Measurements from ENCODE around the gene PRMT2. TPM values are rescaled to one million over a fixed set of nuclear protein-coding genes. Genes with fewer than 3 reads are reported as not detected.

Gene PRMT2
- total RNA-seq, 1 experiment from 2014 or later: 64.5 TPM

- H3K36me3 ChIP-seq (ENCODE audit: low read depth): no peaks in the 10 kb centered on the region
- H2AFZ ChIP-seq: no peak overlapping the region
- no peaks in the 10 kb centered on the region for H3K9me2 ChIP-seq (ENCODE audit: insufficient read depth)
- no peaks in the 10 kb centered on the region for H3K4me1 ChIP-seq (replicated peaks; ENCODE audit: insufficient read depth)
- H3K27me3 ChIP-seq (ENCODE audit: insufficient read depth, low read depth): no peaks in the 10 kb centered on the region; the same call in 1 of the 2 replicates
- CTCF ChIA-PET: no interaction called here
- H3K79me2 ChIP-seq (ENCODE audit: low read depth): no peaks in the 10 kb centered on the region
- no peak overlapping the region for H3K27ac ChIP-seq
- BruUV-seq (replicated peaks): no TSS peak
- H3K4me2 ChIP-seq: no peak overlapping the region
- POLR2A ChIA-PET (ENCODE audit: unreplicated experiment): no interaction called here
- no peak for DNase-seq
- no peaks in the 10 kb centered on the region for H3K9me3 ChIP-seq (ENCODE audit: insufficient read depth, low read depth)
- TF ChIP-seq EZH2 (IDR thresholded peaks at IDR 0.05; ENCODE audit: low read depth): no peak
- TF ChIP-seq, protein P1, sequence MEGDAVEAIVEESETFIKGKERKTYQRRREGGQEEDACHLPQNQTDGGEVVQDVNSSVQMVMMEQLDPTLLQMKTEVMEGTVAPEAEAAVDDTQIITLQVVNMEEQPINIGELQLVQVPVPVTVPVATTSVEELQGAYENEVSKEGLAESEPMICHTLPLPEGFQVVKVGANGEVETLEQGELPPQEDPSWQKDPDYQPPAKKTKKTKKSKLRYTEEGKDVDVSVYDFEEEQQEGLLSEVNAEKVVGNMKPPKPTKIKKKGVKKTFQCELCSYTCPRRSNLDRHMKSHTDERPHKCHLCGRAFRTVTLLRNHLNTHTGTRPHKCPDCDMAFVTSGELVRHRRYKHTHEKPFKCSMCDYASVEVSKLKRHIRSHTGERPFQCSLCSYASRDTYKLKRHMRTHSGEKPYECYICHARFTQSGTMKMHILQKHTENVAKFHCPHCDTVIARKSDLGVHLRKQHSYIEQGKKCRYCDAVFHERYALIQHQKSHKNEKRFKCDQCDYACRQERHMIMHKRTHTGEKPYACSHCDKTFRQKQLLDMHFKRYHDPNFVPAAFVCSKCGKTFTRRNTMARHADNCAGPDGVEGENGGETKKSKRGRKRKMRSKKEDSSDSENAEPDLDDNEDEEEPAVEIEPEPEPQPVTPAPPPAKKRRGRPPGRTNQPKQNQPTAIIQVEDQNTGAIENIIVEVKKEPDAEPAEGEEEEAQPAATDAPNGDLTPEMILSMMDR (conservative IDR thresholded peaks at IDR 0.05): no peak
- no peaks in the 10 kb centered on the region for H3F3A ChIP-seq (ENCODE audit: insufficient read depth, low read depth)
- H3K4me3 ChIP-seq: no peak overlapping the region
- intact Hi-C loops (cut with micrococcal nuclease; ENCODE audit: unreplicated experiment): no loop called here
- no peaks in the 10 kb centered on the region for H4K20me1 ChIP-seq (ENCODE audit: insufficient read depth)
These were observed 29.1 kb upstream of the PRMT2 start for GRCh38 chr21:46606427-46606813.

GRCh38 chr21:46607636-46608035 lies 27.8 kb upstream of the PRMT2 start:
- intact Hi-C loops (cut with micrococcal nuclease; ENCODE audit: unreplicated experiment): no loop called here
- no peaks in the 10 kb centered on the region for H3F3A ChIP-seq (ENCODE audit: insufficient read depth, low read depth)
- H3K27ac ChIP-seq: no peak overlapping the region
- H3K4me3 ChIP-seq: no peak overlapping the region
- no peaks in the 10 kb centered on the region for H3K79me2 ChIP-seq (ENCODE audit: low read depth)
- ChIA-PET CTCF (no interaction called here), POLR2A (ENCODE audit: unreplicated experiment) (no interaction called here)
- H3K27me3 ChIP-seq (ENCODE audit: insufficient read depth, low read depth): no peaks in the 10 kb centered on the region
- TF ChIP-seq, protein P1 (conservative IDR thresholded peaks at IDR 0.05): no peak
- no peak for TF ChIP-seq EZH2 (IDR thresholded peaks at IDR 0.05; ENCODE audit: low read depth)
- H3K36me3 ChIP-seq (ENCODE audit: low read depth): no peaks in the 10 kb centered on the region
- no peaks in the 10 kb centered on the region for H3K9me3 ChIP-seq (ENCODE audit: insufficient read depth, low read depth)
- no peaks in the 10 kb centered on the region for H3K4me1 ChIP-seq (replicated peaks; ENCODE audit: insufficient read depth)
- no peak overlapping the region for H2AFZ ChIP-seq
- H4K20me1 ChIP-seq (ENCODE audit: insufficient read depth): no peaks in the 10 kb centered on the region
- H3K4me2 ChIP-seq: no peak overlapping the region
- H3K9me2 ChIP-seq (ENCODE audit: insufficient read depth): no peaks in the 10 kb centered on the region
- no peak for DNase-seq
- no TSS peak for BruUV-seq (replicated peaks)

- Histone ChIP-seq H3K4me1 (replicated peaks; ENCODE audit: insufficient read depth) (no peaks in the 10 kb centered on the region), H2AFZ (no peak overlapping the region), H3K27me3 (ENCODE audit: insufficient read depth, low read depth) (no peaks in the 10 kb centered on the region), H3K36me3 (ENCODE audit: low read depth) (no peaks in the 10 kb centered on the region), H3K79me2 (ENCODE audit: low read depth) (no peaks in the 10 kb centered on the region), H3K4me2 (no peak overlapping the region), H3K27ac (no peak overlapping the region), H3F3A (ENCODE audit: insufficient read depth, low read depth) (no peaks in the 10 kb centered on the region), H3K9me2 (ENCODE audit: insufficient read depth) (no peaks in the 10 kb centered on the region), H3K4me3 (no peak overlapping the region), H4K20me1 (ENCODE audit: insufficient read depth) (no peaks in the 10 kb centered on the region), H3K9me3 (ENCODE audit: insufficient read depth, low read depth) (no peaks in the 10 kb centered on the region)
- BruUV-seq (replicated peaks): no TSS peak
- POLR2A ChIA-PET (ENCODE audit: unreplicated experiment): no interaction called here
- CTCF ChIA-PET: no interaction called here
- DNase-seq: no peak
- intact Hi-C loops (cut with micrococcal nuclease; ENCODE audit: unreplicated experiment): no loop called here
- TF ChIP-seq EZH2 (IDR thresholded peaks at IDR 0.05; ENCODE audit: low read depth): no peak
- TF ChIP-seq, protein P1 (conservative IDR thresholded peaks at IDR 0.05): no peak
These were observed 26.8 kb upstream of the PRMT2 start for GRCh38 chr21:46608672-46609111.
